ENCODE data around the gene TCIRG1.

GRCh38 chr11:68040957-68041591 lies 2.2 kb downstream of the TCIRG1 start:
- TF ChIP-seq CTCF (IDR thresholded peaks at IDR 0.05 in 4 of 5, conservative IDR thresholded peaks at IDR 0.05 in 1 of 5) (no peak), POLR2A (IDR thresholded peaks at IDR 0.05) (no peak)
